CD4-positive, alpha-beta T cell (primary cell): ENCODE measurements around the gene ABI3. TPM values are rescaled to one million over a fixed set of nuclear protein-coding genes. Genes with fewer than 3 reads are reported as not detected.
"Not testable (repeated sequence)": the region's sequence is repeated elsewhere in the genome, so short reads cannot be mapped to it uniquely, and the experiment has no call there.

ENCODE experiments used
- ATAC-seq: fragments of 200-7000 bp; cut with Tn5 transposase; one replicate; pipeline ENCODE4 v1.10.0; 2022; ENCODE audit warnings: mild to moderate bottlenecking; ENCODE audit not compliant: poor library complexity
- CTCF ChIA-PET: fragments of 350-600 bp; sonication (Branson Sonifier 250); formaldehyde crosslinking; loops from one replicate; lab custom pipeline; 2021; ENCODE audit warnings: antibody characterized with exemption, inconsistent platforms; lab: Charles Lee
- POLR2A ChIA-PET: fragments of 350-600 bp; sonication (Branson Sonifier 250); formaldehyde crosslinking; loops from one replicate; lab custom pipeline; 2021; ENCODE audit warnings: antibody characterized with exemption, inconsistent platforms; lab: Charles Lee
- DNase-seq, 14 experiments: peaks; one replicate each; pipeline ENCODE4 v3.0.0-alpha.2; 2013 to 2020; ENCODE audit warnings: mixed read lengths in 2 of 14
- H3K27ac ChIP-seq, 2 donors: one replicate each; pipeline versions ENCODE4 v1.5.1 to v1.7.0; 2013; ENCODE audit warnings: low read length in 2 of 2, low read depth in 1 of 2, mild to moderate bottlenecking in 1 of 2
- H3K27me3 ChIP-seq, 2 experiments: 1 replicate in 1 of 2; 2 replicates in 1 of 2; pipeline versions ENCODE4 v1.6.1 to v1.7.0; 2013; ENCODE audit warnings: low read length in 2 of 2, control low read depth in 1 of 2, mild to moderate bottlenecking in 1 of 2, moderate library complexity in 1 of 2; ENCODE audit not compliant: insufficient read depth in 2 of 2, control insufficient read depth in 1 of 2
- H3K36me3 ChIP-seq: one replicate; pipeline ENCODE4 v1.6.1; 2013; ENCODE audit warnings: low read length, control low read depth; ENCODE audit not compliant: insufficient read depth
- H3K4me1 ChIP-seq: one replicate; pipeline ENCODE4 v1.6.1; 2013; ENCODE audit warnings: low read length, control low read depth; ENCODE audit not compliant: insufficient read depth
- H3K4me3 ChIP-seq: one replicate; pipeline ENCODE4 v1.5.1; 2013; ENCODE audit warnings: mild to moderate bottlenecking, low read length, moderate library complexity
- H3K9me3 ChIP-seq, 2 experiments: 1 replicate in 1 of 2; 2 replicates in 1 of 2; pipeline versions ENCODE4 v1.6.1 to v1.7.0; 2013; ENCODE audit warnings: low read length in 2 of 2, mild to moderate bottlenecking in 2 of 2, control low read depth in 1 of 2, moderate library complexity in 1 of 2; ENCODE audit not compliant: control insufficient read depth in 1 of 2, insufficient read depth in 1 of 2
- H3K27ac Mint-ChIP-seq: one replicate; pipeline ENCODE4 v1.8.0; 2020; ENCODE audit warnings: mixed read lengths
- H3K27me3 Mint-ChIP-seq: one replicate; pipeline ENCODE4 v1.8.0; 2021; ENCODE audit warnings: mixed read lengths
- H3K36me3 Mint-ChIP-seq: one replicate; pipeline ENCODE4 v1.8.0; 2021; ENCODE audit warnings: low read depth, mixed read lengths
- H3K4me1 Mint-ChIP-seq: one replicate; pipeline ENCODE4 v1.8.0; 2021; ENCODE audit warnings: low read depth, mixed read lengths
- H3K4me3 Mint-ChIP-seq: one replicate; pipeline ENCODE4 v1.8.0; 2020; ENCODE audit warnings: mild to moderate bottlenecking, mixed read lengths
- H3K9me3 Mint-ChIP-seq: one replicate; pipeline ENCODE4 v1.8.0; 2020; ENCODE audit warnings: mixed read lengths
- intact Hi-C, 2 experiments: fragments of 100-400 bp; cut with DNase I in 1 of 2; cut with micrococcal nuclease in 1 of 2; formaldehyde crosslinking; loops; one replicate each; pipeline versions ENCODE4 v1.15.1 to v1.9.0; 2023 to 2025; cut with DNase I, micrococcal nuclease
- total RNA-seq, 174 experiments: library from RNA in 2 of 174; stranded (reverse) in 2 of 174; gene quantifications; one replicate each; pipeline ENCODE4 v1.2.3 and lab custom pipeline; 2021 to 2026
- TF ChIP-seq, protein P1 (sequence below): fragments of 200-600 bp; IDR thresholded peaks from one replicate; pipeline ENCODE4 v1.8.0; 2022; ENCODE audit warnings: antibody characterized with exemption, mild to moderate bottlenecking

Gene ABI3
- total RNA-seq, 2 experiments from 2014 or later: 5.6 to 5.8 TPM

- peaks cover 3% of the 10 kb centered on the region for H3K36me3 Mint-ChIP-seq
Observed at GRCh38 chr17:49183801-49184200, 26.7 kb upstream of the ABI3 start.

DNA sequence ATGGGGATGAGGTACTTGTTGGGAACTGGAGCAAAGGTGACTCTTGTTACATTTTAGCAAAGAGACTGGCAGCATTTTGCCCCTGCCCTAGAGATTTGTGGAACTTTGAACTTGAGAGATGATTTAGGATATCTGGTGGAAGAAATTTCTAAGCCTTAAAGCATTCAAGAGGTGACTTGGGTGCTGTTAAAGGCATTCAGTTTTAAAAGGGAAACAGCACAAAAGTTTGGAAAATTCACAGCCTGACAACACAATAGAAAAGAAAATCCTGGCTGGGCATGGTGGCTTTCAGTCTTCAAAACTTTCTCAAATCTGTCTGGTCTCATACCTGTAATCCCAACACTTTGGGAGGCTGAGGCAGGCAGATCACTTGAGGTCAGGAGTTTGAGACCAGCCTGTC is 26.0 kb upstream of the ABI3 start:
- H3K27me3 Mint-ChIP-seq, H3K27ac ChIP-seq, H3K36me3 ChIP-seq, H3K4me3 Mint-ChIP-seq, H3K27me3 ChIP-seq, H3K27ac Mint-ChIP-seq, H3K4me1 Mint-ChIP-seq, POLR2A ChIA-PET, DNase-seq, H3K4me3 ChIP-seq, H3K36me3 Mint-ChIP-seq, H3K9me3 Mint-ChIP-seq, CTCF ChIA-PET, ATAC-seq, H3K4me1 ChIP-seq: not testable (repeated sequence)
- H3K9me3 ChIP-seq: peaks cover 0 to 19% of the 10 kb centered on the region in 2 experiments
- intact Hi-C loops: loop anchor here (5.0 kb wide), 2 partner anchors 93 to 213 kb away; no protein-coding TSS in a partner anchor

More at GRCh38 chr17:49183801-49184200, 26.7 kb upstream of the ABI3 start:
- Histone ChIP-seq H3K27me3 (no peaks in the 10 kb centered on the region), H3K36me3 (no peaks in the 10 kb centered on the region), H3K4me3 (no peak overlapping the region), H3K27ac (no peak overlapping the region), H3K4me1 (peaks cover 5% of the 10 kb centered on the region), H3K9me3 (peaks cover 0 to 19% of the 10 kb centered on the region in 2 experiments)
- Mint-ChIP-seq H3K4me3 (no peak overlapping the region), H3K27me3 (no peaks in the 10 kb centered on the region), H3K27ac (no peak overlapping the region), H3K4me1 (peaks cover 5% of the 10 kb centered on the region), H3K9me3 (no peaks in the 10 kb centered on the region)
- TF ChIP-seq, protein P1, sequence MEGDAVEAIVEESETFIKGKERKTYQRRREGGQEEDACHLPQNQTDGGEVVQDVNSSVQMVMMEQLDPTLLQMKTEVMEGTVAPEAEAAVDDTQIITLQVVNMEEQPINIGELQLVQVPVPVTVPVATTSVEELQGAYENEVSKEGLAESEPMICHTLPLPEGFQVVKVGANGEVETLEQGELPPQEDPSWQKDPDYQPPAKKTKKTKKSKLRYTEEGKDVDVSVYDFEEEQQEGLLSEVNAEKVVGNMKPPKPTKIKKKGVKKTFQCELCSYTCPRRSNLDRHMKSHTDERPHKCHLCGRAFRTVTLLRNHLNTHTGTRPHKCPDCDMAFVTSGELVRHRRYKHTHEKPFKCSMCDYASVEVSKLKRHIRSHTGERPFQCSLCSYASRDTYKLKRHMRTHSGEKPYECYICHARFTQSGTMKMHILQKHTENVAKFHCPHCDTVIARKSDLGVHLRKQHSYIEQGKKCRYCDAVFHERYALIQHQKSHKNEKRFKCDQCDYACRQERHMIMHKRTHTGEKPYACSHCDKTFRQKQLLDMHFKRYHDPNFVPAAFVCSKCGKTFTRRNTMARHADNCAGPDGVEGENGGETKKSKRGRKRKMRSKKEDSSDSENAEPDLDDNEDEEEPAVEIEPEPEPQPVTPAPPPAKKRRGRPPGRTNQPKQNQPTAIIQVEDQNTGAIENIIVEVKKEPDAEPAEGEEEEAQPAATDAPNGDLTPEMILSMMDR: no peak
- intact Hi-C loops: loop anchor here (5.0 kb wide), 2 partner anchors 94 to 214 kb away; no protein-coding TSS in a partner anchor
- ChIA-PET CTCF (no interaction called here), POLR2A (interaction anchor here (5.2 kb wide), 1 partner anchor 8 kb away, joined by 26 read pairs; no protein-coding TSS in a partner anchor)
- DNase-seq (no peak), ATAC-seq (no peak)

DNA sequence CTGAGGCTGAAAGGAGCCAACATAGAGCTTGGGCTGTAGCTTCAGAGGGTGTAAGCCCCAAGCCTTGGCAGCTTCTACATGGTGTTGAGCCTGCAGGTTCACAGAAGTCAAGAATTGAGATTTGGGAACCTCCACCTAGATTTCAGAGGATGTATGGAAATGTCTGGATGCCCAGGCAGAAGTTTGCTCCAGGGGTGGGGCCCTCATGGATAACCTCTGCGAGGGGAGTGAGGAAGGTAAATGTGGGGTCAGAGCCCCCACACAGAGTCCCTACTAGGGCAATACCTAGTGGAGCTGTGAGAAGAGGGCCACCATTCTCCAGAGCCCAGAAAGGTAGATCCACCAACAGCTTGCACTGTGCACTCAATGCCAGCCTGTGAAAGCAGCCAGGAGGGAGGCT is 25.1 kb upstream of the ABI3 start:
- H3K27me3 Mint-ChIP-seq, H3K36me3 Mint-ChIP-seq, H3K36me3 ChIP-seq, H3K27me3 ChIP-seq, CTCF ChIA-PET, H3K4me1 ChIP-seq, DNase-seq, POLR2A ChIA-PET, H3K9me3 Mint-ChIP-seq, ATAC-seq, H3K4me3 Mint-ChIP-seq, H3K4me3 ChIP-seq, H3K27ac ChIP-seq, intact Hi-C loops, H3K4me1 Mint-ChIP-seq, H3K27ac Mint-ChIP-seq: not testable (repeated sequence)
- peaks cover 0 to 19% of the 10 kb centered on the region in 2 experiments for H3K9me3 ChIP-seq

- POLR2A ChIA-PET: no interaction called here
- Mint-ChIP-seq H3K27me3 (peaks cover 6% of the 10 kb centered on the region), H3K4me3 (no peak overlapping the region), H3K4me1 (peaks cover 17% of the 10 kb centered on the region), H3K36me3 (peaks cover 9% of the 10 kb centered on the region), H3K9me3 (no peaks in the 10 kb centered on the region), H3K27ac (no peak overlapping the region)
- peaks cover 0 to 19% of the 10 kb centered on the region in 2 experiments for H3K9me3 ChIP-seq
- CTCF ChIA-PET: no interaction called here
- intact Hi-C loops: no loop called here
- H3K36me3 ChIP-seq: no peaks in the 10 kb centered on the region
- peaks cover 10% of the 10 kb centered on the region for H3K4me1 ChIP-seq
- ATAC-seq (no peak), DNase-seq (no peak)
- no peak overlapping the region for H3K27ac ChIP-seq
- no peaks in the 10 kb centered on the region for H3K27me3 ChIP-seq
- TF ChIP-seq, protein P1: no peak
- H3K4me3 ChIP-seq: no peak overlapping the region
Observed at GRCh38 chr17:49187301-49187700, 23.2 kb upstream of the ABI3 start.
